ENCODE measurements around the gene PLA2G5. TPM values are rescaled to one million over a fixed set of nuclear protein-coding genes. Genes with fewer than 3 reads are reported as not detected.
"Not testable (repeated sequence)": the region's sequence is repeated elsewhere in the genome, so short reads cannot be mapped to it uniquely, and the experiment has no call there.

Gene PLA2G5
- total RNA-seq, 1 experiment from 2014 or later: not detected

- in situ Hi-C loops (cut with HindIII; ENCODE audit: low sequenced_read_pairs): no loop called here
- no peak for DNase-seq (ENCODE audit: low spot score)
These were observed 39.3 kb downstream of the PLA2G5 start for GRCh38 chr1:20109223-20109856.

GRCh38 chr1:20110679-20111078 lies 40.7 kb downstream of the PLA2G5 start:
- in situ Hi-C loops (cut with HindIII; ENCODE audit: low sequenced_read_pairs): no loop called here
- DNase-seq (ENCODE audit: low spot score): no peak

- DNase-seq (ENCODE audit: low spot score): no peak
- in situ Hi-C loops (cut with HindIII; ENCODE audit: low sequenced_read_pairs): no loop called here
These were observed 41.5 kb downstream of the PLA2G5 start for GRCh38 chr1:20111452-20111851.

- in situ Hi-C loops (cut with HindIII; ENCODE audit: low sequenced_read_pairs): no loop called here
- DNase-seq (ENCODE audit: low spot score): no peak
These were observed 42.4 kb downstream of the PLA2G5 start for GRCh38 chr1:20112279-20113000.

GRCh38 chr1:20114021-20114648 lies 44.1 kb downstream of the PLA2G5 start:
- no peak for DNase-seq (ENCODE audit: low spot score)
- in situ Hi-C loops (cut with HindIII; ENCODE audit: low sequenced_read_pairs): no loop called here

- no peak for DNase-seq (ENCODE audit: low spot score)
- in situ Hi-C loops (cut with HindIII; ENCODE audit: low sequenced_read_pairs): no loop called here
These were observed 45.5 kb downstream of the PLA2G5 start for GRCh38 chr1:20115479-20115878.

GRCh38 chr1:20115916-20116315 lies 45.9 kb downstream of the PLA2G5 start:
- in situ Hi-C loops (cut with HindIII; ENCODE audit: low sequenced_read_pairs): no loop called here

GRCh38 chr1:20117236-20117635 lies 47.2 kb downstream of the PLA2G5 start:
- in situ Hi-C loops (cut with HindIII; ENCODE audit: low sequenced_read_pairs): no loop called here
- DNase-seq (ENCODE audit: low spot score): no peak

More at GRCh38 chr1:20115916-20116315, 45.9 kb downstream of the PLA2G5 start:
- DNase-seq (ENCODE audit: low spot score): no peak

- in situ Hi-C loops (cut with HindIII; ENCODE audit: low sequenced_read_pairs): no loop called here
- no peak for DNase-seq (ENCODE audit: low spot score)
These were observed 49.4 kb downstream of the PLA2G5 start, which contains the start of gene PLA2G2D for GRCh38 chr1:20119347-20119746. Gene PLA2G2D, minus strand, starts transcription at chr1:20119536. Its CDS starts 38 bp downstream, at chr1:20119498.

GRCh38 chr1:20120796-20121195 lies 50.8 kb downstream of the PLA2G5 start:
- in situ Hi-C loops (cut with HindIII; ENCODE audit: low sequenced_read_pairs): no loop called here
- DNase-seq (ENCODE audit: low spot score): no peak

GRCh38 chr1:20123722-20124455 lies 53.9 kb downstream of the PLA2G5 start:
- no peak for DNase-seq (ENCODE audit: low spot score)
- in situ Hi-C loops (cut with HindIII; ENCODE audit: low sequenced_read_pairs): no loop called here

GRCh38 chr1:20124456-20125057 lies 54.6 kb downstream of the PLA2G5 start:
- DNase-seq (ENCODE audit: low spot score): no peak
- in situ Hi-C loops (cut with HindIII; ENCODE audit: low sequenced_read_pairs): no loop called here

- no peak for DNase-seq (ENCODE audit: low spot score)
- in situ Hi-C loops (cut with HindIII; ENCODE audit: low sequenced_read_pairs): no loop called here
These were observed 55.1 kb downstream of the PLA2G5 start for GRCh38 chr1:20125100-20125499.

- in situ Hi-C loops (cut with HindIII; ENCODE audit: low sequenced_read_pairs): no loop called here
These were observed 56.2 kb downstream of the PLA2G5 start for GRCh38 chr1:20126041-20126805.

GRCh38 chr1:20126806-20127440 lies 56.9 kb downstream of the PLA2G5 start:
- no peak for DNase-seq (ENCODE audit: low spot score)
- in situ Hi-C loops (cut with HindIII; ENCODE audit: low sequenced_read_pairs): no loop called here

More at GRCh38 chr1:20126041-20126805, 56.2 kb downstream of the PLA2G5 start:
- DNase-seq (ENCODE audit: low spot score): no peak

GRCh38 chr1:20130518-20130917 lies 60.5 kb downstream of the PLA2G5 start:
- in situ Hi-C loops (cut with HindIII; ENCODE audit: low sequenced_read_pairs): not testable (repeated sequence)

GRCh38 chr1:20134995-20135394 lies 65.0 kb downstream of the PLA2G5 start:
- in situ Hi-C loops (cut with HindIII; ENCODE audit: low sequenced_read_pairs): no loop called here
- DNase-seq (ENCODE audit: low spot score): no peak

More at GRCh38 chr1:20130518-20130917, 60.5 kb downstream of the PLA2G5 start:
- DNase-seq (ENCODE audit: low spot score): not testable (repeated sequence)

- no peak for DNase-seq (ENCODE audit: low spot score)
- in situ Hi-C loops (cut with HindIII; ENCODE audit: low sequenced_read_pairs): no loop called here
These were observed 66.3 kb downstream of the PLA2G5 start for GRCh38 chr1:20136249-20136648.
